Mammary epithelial cell (primary cell): Measurements from ENCODE around the gene DNMT3A.

Experiments
- CTCF ChIP-seq, 2 donors: IDR thresholded peaks in 1 of 2; conservative IDR thresholded peaks in 1 of 2; 2 replicates each; pipeline ENCODE4 v1.5.1; 2011 to 2012; ENCODE audit warnings: inconsistent platforms in 2 of 2, low read length in 2 of 2, mild to moderate bottlenecking in 2 of 2, control low read depth in 1 of 2, low read depth in 1 of 2; ENCODE audit not compliant: insufficient read depth in 1 of 2; ENCODE audit errors: extremely low read depth in 1 of 2
- EZH2 ChIP-seq: IDR thresholded peaks from 2 replicates; pipeline ENCODE4 v1.6.1; 2012; ENCODE audit warnings: low read length, inconsistent platforms, borderline replicate concordance

GRCh38 chr2:25362434-25363145 lies 20.9 kb upstream of the DNMT3A start:
- no peak for TF ChIP-seq CTCF (conservative IDR thresholded peaks at IDR 0.05 in 1 of 2, IDR thresholded peaks at IDR 0.05 in 1 of 2; ENCODE audit: extremely low read depth in 1 of 2, insufficient read depth in 1 of 2, low read depth in 1 of 2, low read length in 2 of 2)
- TF ChIP-seq EZH2, result no peak
